Left ventricle myocardium inferior (tissue), 1 donor: ENCODE results near the gene PROC. TPM values are rescaled to one million over a fixed set of nuclear protein-coding genes. Genes with fewer than 3 reads are reported as not detected.

Experiments used
- DNase-seq: peaks from one replicate; pipeline ENCODE4 v3.0.0-alpha.2; 2020
- H3K27ac ChIP-seq: fragments of 200-600 bp; replicated peaks from 2 replicates; pipeline ENCODE4 v1.8.0; 2021
- H3K27me3 ChIP-seq: fragments of 200-600 bp; 2 replicates; pipeline ENCODE4 v1.8.0; 2021; ENCODE audit warnings: low read depth
- H3K36me3 ChIP-seq: fragments of 200-600 bp; 2 replicates; pipeline ENCODE4 v1.8.0; 2021
- H3K4me1 ChIP-seq: fragments of 200-600 bp; 2 replicates; pipeline ENCODE4 v1.8.0; 2021
- H3K4me3 ChIP-seq: fragments of 200-600 bp; 2 replicates; pipeline ENCODE4 v1.8.0; 2021; ENCODE audit warnings: mild to moderate bottlenecking, moderate library complexity
- H3K9me3 ChIP-seq: fragments of 200-600 bp; replicated peaks from 2 replicates; pipeline ENCODE4 v1.8.0; 2021
- CTCF ChIP-seq: fragments of 200-600 bp; IDR thresholded peaks from 2 replicates; pipeline ENCODE4 v1.8.0; 2021; ENCODE audit warnings: antibody characterized with exemption, mild to moderate bottlenecking, borderline replicate concordance
- intact Hi-C: fragments of 100-400 bp; cut with micrococcal nuclease; formaldehyde crosslinking; loops from one replicate; pipeline ENCODE4 v1.11.0; 2022
- total RNA-seq: library from RNA; stranded (reverse); fragmentation: NEBNext Ultra II Directional; extraction: Animal tissue kit (Norgen Biotek cat#: 25700); gene quantifications from one replicate; pipeline ENCODE4 v1.2.1, GENCODE V29; 2021
- donor health status: DM: no; HTN: yes; CAD: no; lungs with severe emphysema.

PROC gene
- total RNA-seq, 1 donor from 2014 or later: not detected

GRCh38 chr2:127413782-127414637 is 4.2 kb upstream of the PROC start:
- no peak overlapping the region for H3K4me3 ChIP-seq
- intact Hi-C loops: no loop called here
- H3K36me3 ChIP-seq: no peaks in the 10 kb centered on the region
- no peak for DNase-seq
- peaks cover 42% of the 10 kb centered on the region for H3K4me1 ChIP-seq
- H3K27ac ChIP-seq: no peak overlapping the region
- H3K9me3 ChIP-seq: no peaks in the 10 kb centered on the region
- peaks cover 29% of the 10 kb centered on the region for H3K27me3 ChIP-seq
- no peak for TF ChIP-seq CTCF

- H3K36me3 ChIP-seq: no peaks in the 10 kb centered on the region
- H3K4me3 ChIP-seq: peak overlapping the region; percentile 67
- H3K4me1 ChIP-seq: peaks cover 42% of the 10 kb centered on the region
- no peak overlapping the region for H3K27ac ChIP-seq
- H3K27me3 ChIP-seq: peaks cover 37% of the 10 kb centered on the region
- H3K9me3 ChIP-seq: no peaks in the 10 kb centered on the region
- DNase-seq: no peak
- TF ChIP-seq CTCF: no peak
- intact Hi-C loops: no loop called here
These were observed 3.3 kb upstream of the PROC start for GRCh38 chr2:127414638-127415592.

- intact Hi-C loops: no loop called here
- Histone ChIP-seq H3K9me3 (no peaks in the 10 kb centered on the region), H3K4me3 (peak overlapping the region; percentile 67), H3K27ac (no peak overlapping the region), H3K27me3 (peaks cover 45% of the 10 kb centered on the region), H3K36me3 (no peaks in the 10 kb centered on the region), H3K4me1 (peaks cover 36% of the 10 kb centered on the region)
- TF ChIP-seq CTCF: peak; percentile 73
- DNase-seq: peak; percentile 50
These were observed 2.4 kb upstream of the PROC start for GRCh38 chr2:127415593-127416505.

- Histone ChIP-seq H3K9me3 (no peaks in the 10 kb centered on the region), H3K36me3 (no peaks in the 10 kb centered on the region), H3K27me3 (peaks cover 52% of the 10 kb centered on the region), H3K4me3 (peak overlapping the region; percentile 67), H3K27ac (no peak overlapping the region), H3K4me1 (peaks cover 29% of the 10 kb centered on the region)
- no peak for TF ChIP-seq CTCF
- intact Hi-C loops: no loop called here
- DNase-seq: no peak
These were observed 1.7 kb upstream of the PROC start for GRCh38 chr2:127416506-127417001.
